ENCODE measurements around the gene MTCL3.

Gene MTCL3

DNA sequence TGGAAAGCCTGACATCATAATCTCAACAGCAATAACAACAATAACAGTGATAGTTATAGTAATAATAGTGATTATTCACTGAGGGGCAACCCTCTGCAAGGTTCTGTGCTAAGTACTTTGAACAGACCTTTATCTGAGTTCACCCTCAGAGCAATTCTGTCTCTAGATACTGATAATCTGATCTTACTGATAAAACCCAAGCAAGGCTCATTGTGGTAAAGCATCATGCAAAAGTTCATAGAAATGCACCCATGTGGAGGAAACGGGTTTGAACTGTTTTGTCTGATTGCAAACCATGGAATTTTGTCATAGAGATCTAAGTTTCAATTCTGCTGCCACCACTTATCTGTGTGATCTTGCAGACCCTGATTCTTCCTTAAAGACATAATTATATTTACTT is 58.7 kb downstream of the MTCL3 start:
- Histone ChIP-seq H3K36me3 (ENCODE audit: control insufficient read depth, insufficient read depth, low read length) (no peaks in the 10 kb centered on the region), H3K27me3 (ENCODE audit: control insufficient read depth, insufficient read depth, low read length) (no peaks in the 10 kb centered on the region), H3K4me3 (ENCODE audit: low read depth in 2 of 2, low read length in 2 of 2) (no peak overlapping the region), H3K4me1 (ENCODE audit: control insufficient read depth, insufficient read depth, low read length) (no peaks in the 10 kb centered on the region), H3K27ac (ENCODE audit: low read length) (no peak overlapping the region), H3K9me3 (ENCODE audit: control insufficient read depth, insufficient read depth, low read depth, low read length) (no peaks in the 10 kb centered on the region)
- DNase-seq (ENCODE audit: low read depth, low spot score) (no peak), ATAC-seq (no peak)
- TF ChIP-seq TCF7L2 (IDR thresholded peaks at IDR 0.05; ENCODE audit: low read depth, low read length) (no peak), POLR2AphosphoS5 (IDR thresholded peaks at IDR 0.05; ENCODE audit: low read depth, low read length) (no peak), SIN3A (IDR thresholded peaks at IDR 0.05; ENCODE audit: borderline replicate concordance, insufficient read depth, low read depth, low read length) (no peak), REST (IDR thresholded peaks at IDR 0.05; ENCODE audit: insufficient read depth in 1 of 2, low read depth in 2 of 2, low read length in 1 of 2) (no peak)
- TF ChIP-seq, protein P1, sequence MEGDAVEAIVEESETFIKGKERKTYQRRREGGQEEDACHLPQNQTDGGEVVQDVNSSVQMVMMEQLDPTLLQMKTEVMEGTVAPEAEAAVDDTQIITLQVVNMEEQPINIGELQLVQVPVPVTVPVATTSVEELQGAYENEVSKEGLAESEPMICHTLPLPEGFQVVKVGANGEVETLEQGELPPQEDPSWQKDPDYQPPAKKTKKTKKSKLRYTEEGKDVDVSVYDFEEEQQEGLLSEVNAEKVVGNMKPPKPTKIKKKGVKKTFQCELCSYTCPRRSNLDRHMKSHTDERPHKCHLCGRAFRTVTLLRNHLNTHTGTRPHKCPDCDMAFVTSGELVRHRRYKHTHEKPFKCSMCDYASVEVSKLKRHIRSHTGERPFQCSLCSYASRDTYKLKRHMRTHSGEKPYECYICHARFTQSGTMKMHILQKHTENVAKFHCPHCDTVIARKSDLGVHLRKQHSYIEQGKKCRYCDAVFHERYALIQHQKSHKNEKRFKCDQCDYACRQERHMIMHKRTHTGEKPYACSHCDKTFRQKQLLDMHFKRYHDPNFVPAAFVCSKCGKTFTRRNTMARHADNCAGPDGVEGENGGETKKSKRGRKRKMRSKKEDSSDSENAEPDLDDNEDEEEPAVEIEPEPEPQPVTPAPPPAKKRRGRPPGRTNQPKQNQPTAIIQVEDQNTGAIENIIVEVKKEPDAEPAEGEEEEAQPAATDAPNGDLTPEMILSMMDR (IDR thresholded peaks at IDR 0.05): no peak
- CTCF ChIA-PET: no interaction called here
- no TSS peak for BruUV-seq (replicated peaks)
- POLR2A ChIA-PET: no interaction called here
- intact Hi-C loops (cut with micrococcal nuclease; ENCODE audit: unreplicated experiment) (loop anchor here (10.0 kb wide), 1 partner anchor 184 kb away; no protein-coding TSS in a partner anchor), in situ Hi-C loops (cut with HindIII; ENCODE audit: low pct_unique_long_range_greater_than_20kb, low sequenced_read_pairs) (no loop called here)

DNA sequence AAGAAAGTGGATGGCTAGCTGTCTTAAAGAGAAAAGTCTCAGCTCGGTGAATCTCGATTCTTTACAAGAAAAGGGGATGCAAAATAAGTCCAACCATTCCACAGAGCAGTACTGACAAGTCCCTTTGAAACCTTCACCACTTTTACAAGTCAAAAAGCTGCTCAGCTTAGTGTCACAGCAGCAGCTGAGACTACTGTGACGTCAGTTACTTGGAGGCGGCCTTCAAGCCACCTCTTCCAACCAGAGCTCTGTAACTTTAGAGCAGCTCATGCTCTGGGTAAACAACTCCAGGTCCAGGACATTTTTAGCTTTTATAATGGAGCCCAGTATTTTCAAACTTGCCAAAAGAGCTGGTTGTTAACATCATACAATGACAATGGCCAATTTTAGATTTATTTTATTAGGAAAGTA is 59.9 kb downstream of the MTCL3 start, which contains the start of gene KIAA0408:
Gene KIAA0408 (minus strand): TSS at position 159 of the 411 bp plus-strand sequence. CDS start 5,408 bp downstream, outside the sequence.
- intact Hi-C loops (cut with micrococcal nuclease; ENCODE audit: unreplicated experiment): no loop called here
- POLR2A ChIA-PET: no interaction called here
- DNase-seq (ENCODE audit: low read depth, low spot score): no peak

More for the DNA sequence above, 59.9 kb downstream of the MTCL3 start, which contains the start of gene KIAA0408:
- no TSS peak for BruUV-seq (replicated peaks)
- in situ Hi-C loops (cut with HindIII; ENCODE audit: low pct_unique_long_range_greater_than_20kb, low sequenced_read_pairs): no loop called here
- no peaks in the 10 kb centered on the region for H3K9me3 ChIP-seq (ENCODE audit: control insufficient read depth, insufficient read depth, low read depth, low read length)
- H3K4me1 ChIP-seq (ENCODE audit: control insufficient read depth, insufficient read depth, low read length): no peaks in the 10 kb centered on the region
- ATAC-seq: peak; percentile 42; the same call in 1 of the 2 replicates
- CTCF ChIA-PET: no interaction called here
- no peak within 1 kb of the TSS for H3K4me3 ChIP-seq (ENCODE audit: low read depth in 2 of 2, low read length in 2 of 2)
- H3K27ac ChIP-seq (ENCODE audit: low read length): no peak within 1 kb of the TSS
- no peaks in the 10 kb centered on the region for H3K36me3 ChIP-seq (ENCODE audit: control insufficient read depth, insufficient read depth, low read length)
- TF ChIP-seq TCF7L2 (IDR thresholded peaks at IDR 0.05; ENCODE audit: low read depth, low read length): no peak
- TF ChIP-seq REST (IDR thresholded peaks at IDR 0.05; ENCODE audit: insufficient read depth in 1 of 2, low read depth in 2 of 2, low read length in 1 of 2): no peak
- no peak for TF ChIP-seq POLR2AphosphoS5 (IDR thresholded peaks at IDR 0.05; ENCODE audit: low read depth, low read length)
- TF ChIP-seq, protein P1 (IDR thresholded peaks at IDR 0.05): no peak
- TF ChIP-seq SIN3A (IDR thresholded peaks at IDR 0.05; ENCODE audit: borderline replicate concordance, insufficient read depth, low read depth, low read length): no peak
- H3K27me3 ChIP-seq (ENCODE audit: control insufficient read depth, insufficient read depth, low read length): no peaks in the 10 kb centered on the region
